ENCODE data around the gene DCDC2C. TPM values are rescaled to one million over a fixed set of nuclear protein-coding genes. Genes with fewer than 3 reads are reported as not detected.

The DCDC2C gene
- total and polyA plus RNA-seq, 7 donors, result 0.13 TPM; not detected in 6

GRCh38 chr2:3737128-3737527, 33.8 kb downstream of the DCDC2C start:
- DNase-seq (no peak), ATAC-seq (no peak)
- Histone ChIP-seq H3K9me3 (no peaks in the 10 kb centered on the region), H3K27me3 (ENCODE audit: insufficient read depth in 3 of 3, low read length in 2 of 3) (no peaks in the 10 kb centered on the region), H3K27ac (no peak overlapping the region), H3K4me3 (no peak overlapping the region), H3K36me3 (ENCODE audit: insufficient read depth in 1 of 2, low read depth in 1 of 2) (no peaks in the 10 kb centered on the region), H3K4me1 (no peaks in the 10 kb centered on the region)
- intact Hi-C loops (cut with DNase I), result no loop called here
- no peak for TF ChIP-seq CTCF (IDR thresholded peaks at IDR 0.05)
- 81 to 85% (median 83%) methylated on average over 9 of the region's 9 CpGs for WGBS, 3 donors

- Histone ChIP-seq H3K36me3 (ENCODE audit: insufficient read depth in 1 of 2, low read depth in 1 of 2) (no peaks in the 10 kb centered on the region), H3K9me3 (no peaks in the 10 kb centered on the region), H3K4me1 (no peaks in the 10 kb centered on the region), H3K27me3 (ENCODE audit: insufficient read depth in 3 of 3, low read length in 2 of 3) (no peaks in the 10 kb centered on the region), H3K27ac (no peak overlapping the region), H3K4me3 (no peak overlapping the region)
- 34 to 55% (median 39%) methylated on average over 3 of the region's 3 CpGs for WGBS, 3 donors
- ATAC-seq (no peak), DNase-seq (no peak)
- no peak for TF ChIP-seq CTCF (IDR thresholded peaks at IDR 0.05)
- intact Hi-C loops (cut with DNase I), result no loop called here
These were observed 35.1 kb downstream of the DCDC2C start for GRCh38 chr2:3738454-3738853.

GRCh38 chr2:3739313-3739712, 35.9 kb downstream of the DCDC2C start:
- Histone ChIP-seq H3K27ac (no peak overlapping the region), H3K9me3 (no peaks in the 10 kb centered on the region), H3K4me1 (no peaks in the 10 kb centered on the region), H3K36me3 (ENCODE audit: insufficient read depth in 1 of 2, low read depth in 1 of 2) (no peaks in the 10 kb centered on the region), H3K27me3 (ENCODE audit: insufficient read depth in 3 of 3, low read length in 2 of 3) (no peaks in the 10 kb centered on the region), H3K4me3 (no peak overlapping the region)
- intact Hi-C loops (cut with DNase I), result no loop called here
- DNase-seq (no peak), ATAC-seq (no peak)
- no peak for TF ChIP-seq CTCF (IDR thresholded peaks at IDR 0.05)
- WGBS, 3 donors, result 92 to 94% (median 93%) methylated on average over 19 of the region's 19 CpGs

- 84 to 88% (median 87%) methylated on average over 8 of the region's 8 CpGs for WGBS, 3 donors
- Histone ChIP-seq H3K27ac (no peak overlapping the region), H3K27me3 (ENCODE audit: insufficient read depth in 3 of 3, low read length in 2 of 3) (no peaks in the 10 kb centered on the region), H3K4me1 (no peaks in the 10 kb centered on the region), H3K4me3 (no peak overlapping the region), H3K9me3 (no peaks in the 10 kb centered on the region), H3K36me3 (ENCODE audit: insufficient read depth in 1 of 2, low read depth in 1 of 2) (no peaks in the 10 kb centered on the region)
- intact Hi-C loops (cut with DNase I), result no loop called here
- TF ChIP-seq CTCF (IDR thresholded peaks at IDR 0.05), result no peak
- DNase-seq, result no peak
- no peak for ATAC-seq
These were observed 38.0 kb downstream of the DCDC2C start for GRCh38 chr2:3741396-3741795.

- no peak for TF ChIP-seq CTCF (IDR thresholded peaks at IDR 0.05)
- Histone ChIP-seq H3K27ac (no peak overlapping the region), H3K27me3 (ENCODE audit: insufficient read depth in 3 of 3, low read length in 2 of 3) (no peaks in the 10 kb centered on the region), H3K9me3 (no peaks in the 10 kb centered on the region), H3K36me3 (ENCODE audit: insufficient read depth in 1 of 2, low read depth in 1 of 2) (no peaks in the 10 kb centered on the region), H3K4me1 (no peaks in the 10 kb centered on the region), H3K4me3 (no peak overlapping the region)
- intact Hi-C loops (cut with DNase I), result no loop called here
- DNase-seq, result no peak
- WGBS, 3 donors, result 88 to 92% (median 91%) methylated on average over 13 of the region's 13 CpGs
- ATAC-seq, result no peak
These were observed 38.7 kb downstream of the DCDC2C start for GRCh38 chr2:3741867-3742602.

Data from psoas muscle (tissue), 8 donors.